CD4-positive, alpha-beta T cell treated with Interleukin-15 for 1 hour (primary cell): Measurements from ENCODE around the gene RBM17.
"Not testable (repeated sequence)": the region's sequence is repeated elsewhere in the genome, so short reads cannot be mapped to it uniquely, and the experiment has no call there.

Experiments
- DNase-seq: peaks from one replicate; pipeline ENCODE4 v3.0.0-alpha.2; 2020

RBM17 gene

DNA sequence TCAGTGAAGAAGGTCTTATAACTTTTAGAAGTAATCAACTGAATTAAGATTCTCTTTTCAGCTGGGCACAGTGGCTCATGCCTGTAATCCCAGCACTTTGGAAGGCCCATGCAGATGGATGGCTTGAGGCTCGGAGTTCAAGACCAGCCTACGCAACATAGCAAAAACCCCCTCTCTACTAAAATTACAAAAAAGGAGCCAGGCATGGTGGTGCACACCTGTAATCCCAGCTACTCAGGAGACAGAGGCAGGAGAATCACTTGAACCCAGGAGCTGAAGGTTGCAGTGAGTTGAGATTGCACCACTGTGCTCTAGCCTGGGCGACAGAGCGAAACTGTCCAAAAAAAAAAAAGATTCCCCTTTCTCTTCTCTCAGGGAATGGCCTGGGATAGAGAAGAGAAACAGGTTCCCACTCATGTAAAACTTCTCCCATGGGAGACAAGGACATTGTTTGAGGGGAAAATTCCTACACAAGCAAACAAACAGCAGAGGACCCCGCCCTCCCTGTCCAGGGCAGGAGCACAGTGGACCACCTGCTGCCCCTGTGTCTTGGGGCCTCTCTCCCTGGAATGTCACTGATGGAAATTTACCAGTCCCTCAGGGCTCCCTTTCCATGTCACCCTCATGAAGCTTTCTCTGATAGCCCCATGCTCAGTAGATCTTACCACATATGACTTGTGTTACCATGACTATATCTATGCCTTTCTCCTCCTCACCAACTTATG, 32.3 kb upstream of the RBM17 start:
- DNase-seq = no peak

DNA sequence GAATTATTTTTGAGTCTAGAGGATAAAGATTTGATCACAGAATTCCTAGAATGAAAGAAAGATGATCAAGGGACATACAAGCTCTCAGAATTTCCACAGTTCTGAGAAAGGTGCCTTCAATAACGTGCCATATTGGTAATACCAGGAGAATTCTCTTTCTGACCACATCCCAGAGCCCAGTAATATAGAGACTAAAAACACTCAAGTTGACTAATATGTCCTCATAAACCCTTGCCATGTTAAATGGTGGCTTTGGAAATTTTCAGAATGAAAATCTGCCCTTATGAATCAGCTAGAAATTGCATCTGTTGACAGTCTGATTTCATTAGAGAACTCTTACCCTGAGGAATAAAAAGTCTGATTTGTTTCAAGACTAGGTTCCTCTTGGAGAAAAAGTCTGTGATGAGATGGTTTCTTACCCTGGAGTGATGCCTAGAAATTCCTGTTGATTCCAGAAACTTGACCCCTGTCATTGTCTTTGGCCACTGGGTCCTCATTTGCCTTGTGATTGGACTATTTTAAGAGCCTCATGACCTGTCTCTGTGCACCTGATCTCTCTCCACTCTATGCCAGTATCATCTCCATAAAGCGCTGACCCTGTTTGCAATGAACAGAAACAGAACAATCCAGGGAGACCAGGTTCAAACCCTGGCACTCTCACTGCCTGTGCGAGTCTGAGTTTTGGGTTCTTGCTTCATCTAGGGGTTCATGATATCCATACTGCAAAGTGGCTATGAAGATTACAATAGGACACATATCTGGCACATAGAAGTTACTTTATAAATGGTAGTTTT, 30.0 kb upstream of the RBM17 start:
- DNase-seq = no peak

DNA sequence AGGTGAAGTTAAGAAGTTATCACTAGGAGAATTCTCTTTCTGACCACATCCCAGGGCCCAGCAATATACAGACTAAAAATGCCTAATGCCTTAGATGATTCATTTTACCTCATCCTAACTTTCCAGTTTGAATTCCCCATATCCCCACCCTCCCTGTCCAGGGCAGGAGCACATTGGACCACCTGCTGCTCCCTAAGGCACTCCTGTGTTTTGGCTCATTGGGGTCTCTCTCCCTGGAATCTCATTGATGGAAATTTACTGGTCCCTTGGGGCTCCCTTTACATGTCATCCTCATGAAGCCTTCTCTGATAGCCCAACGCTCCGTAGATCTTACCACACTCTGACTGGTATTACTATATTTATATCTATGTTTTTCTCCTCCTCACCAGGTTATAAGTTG, 29.3 kb upstream of the RBM17 start:
- DNase-seq = no peak

DNA sequence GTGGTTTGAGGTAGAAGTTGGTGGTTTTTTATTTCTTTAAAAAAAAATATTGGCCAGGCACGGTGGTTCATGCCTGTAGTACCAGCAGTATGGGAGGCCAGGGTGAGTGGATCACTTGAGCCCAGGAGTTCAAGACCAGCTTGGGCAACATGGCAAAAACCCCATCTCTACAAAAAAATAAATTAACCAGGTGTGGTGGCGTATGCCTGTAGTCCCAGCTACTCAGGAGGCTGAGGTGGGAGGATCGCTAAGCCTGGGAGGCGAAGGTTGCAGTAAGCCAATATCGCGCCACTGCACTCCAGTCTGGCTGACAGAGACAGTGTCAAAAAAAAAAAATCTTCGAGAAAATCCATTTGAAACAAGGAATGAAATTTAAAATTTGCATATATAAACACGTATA, 27.8 kb upstream of the RBM17 start:
- DNase-seq = no peak

DNA sequence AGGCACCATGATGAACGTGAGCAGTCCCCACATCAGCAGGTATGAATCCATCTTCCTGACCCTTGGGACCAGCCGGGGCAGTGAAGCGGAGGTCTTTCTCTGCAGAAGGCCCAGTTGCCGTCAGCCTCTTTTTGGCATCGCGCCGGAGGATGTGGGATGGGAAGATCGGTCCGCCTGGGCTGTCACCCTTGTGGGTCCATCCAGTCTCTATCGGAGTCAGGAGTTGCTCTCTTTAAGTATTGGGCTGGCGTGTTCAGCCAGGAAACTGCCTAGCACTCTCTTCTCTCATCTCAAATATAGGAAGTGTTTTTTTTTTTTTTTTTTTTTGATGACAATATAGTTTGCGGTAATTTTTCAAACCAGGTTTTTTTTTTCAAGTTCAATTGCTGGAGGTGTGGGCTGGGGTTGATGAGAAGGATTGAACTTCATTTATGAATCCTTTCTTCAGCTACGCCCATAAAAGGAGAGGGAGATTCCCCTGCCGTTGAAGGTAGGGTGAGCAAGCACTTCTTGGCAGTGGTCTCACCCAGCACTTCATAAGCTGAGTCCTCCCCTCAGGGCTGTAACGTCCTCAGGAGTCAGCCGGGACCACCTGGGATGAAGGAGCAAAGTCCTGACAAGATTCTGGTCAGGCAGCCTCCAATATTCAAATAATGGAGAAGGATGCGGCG, 26.6 kb upstream of the RBM17 start, which contains the start of gene IL2RA:
Gene IL2RA (minus strand): TSS at position 267 of the 671 bp plus-strand sequence. CDS start 216 bp downstream, at position 51.
- DNase-seq = peak; percentile 58

DNA sequence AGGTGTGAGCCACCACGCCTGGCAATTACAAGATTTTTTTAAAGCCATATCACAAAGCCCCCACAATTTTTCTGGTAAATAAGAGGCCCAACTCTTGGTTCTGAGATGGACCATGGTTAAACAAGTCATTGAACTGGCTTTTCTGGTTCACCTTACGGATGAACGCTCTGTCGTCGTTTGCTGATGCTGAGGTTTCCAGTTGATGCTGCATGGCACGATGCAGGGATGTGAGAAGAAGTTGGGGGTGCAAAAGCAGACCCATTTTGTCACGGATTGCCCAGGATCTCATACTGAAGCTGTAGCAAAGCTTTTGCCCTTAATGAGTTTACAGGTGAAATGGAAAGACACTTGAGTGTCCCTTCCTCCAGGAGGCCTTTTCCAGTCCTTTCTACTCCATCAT, 24.7 kb upstream of the RBM17 start:
- DNase-seq = no peak

DNA sequence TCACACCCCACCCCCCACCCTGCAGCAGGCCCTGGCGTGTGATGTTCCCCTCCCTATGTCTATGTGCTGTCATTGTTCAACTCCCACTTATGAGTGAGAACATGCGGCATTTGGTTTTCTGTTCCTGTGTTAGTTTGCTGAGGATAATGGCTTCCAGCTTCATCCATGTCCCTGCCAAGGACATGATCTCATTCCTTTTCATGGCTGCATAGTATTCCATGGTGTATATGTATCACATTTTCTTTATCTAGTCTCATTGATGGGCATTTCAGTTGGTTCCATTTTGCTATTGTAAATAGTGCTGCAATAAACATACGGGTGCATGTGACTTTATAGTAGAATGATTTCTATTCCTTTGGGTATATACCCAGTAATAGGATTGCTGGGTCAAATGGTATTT, 24.1 kb upstream of the RBM17 start:
- DNase-seq = not testable (repeated sequence)

DNA sequence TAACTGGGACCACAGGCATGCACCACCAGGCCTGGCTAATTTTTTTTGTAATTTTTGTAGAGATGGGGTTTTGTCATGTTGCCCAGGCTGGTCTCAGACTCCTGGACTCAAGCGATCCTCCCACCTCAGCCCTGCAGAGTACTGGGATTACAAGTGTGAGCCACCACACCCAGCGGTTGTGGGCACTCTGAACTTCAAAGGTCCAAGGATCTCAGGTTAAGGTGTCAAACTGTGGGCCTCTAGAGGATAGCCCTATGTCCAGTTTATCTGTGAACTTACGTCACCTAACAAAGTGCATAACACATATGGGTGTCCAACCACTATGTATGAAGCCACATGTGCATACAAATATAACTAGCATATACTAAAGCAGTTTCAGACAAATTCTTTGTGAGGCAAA, 23.4 kb upstream of the RBM17 start:
- DNase-seq = no peak

DNA sequence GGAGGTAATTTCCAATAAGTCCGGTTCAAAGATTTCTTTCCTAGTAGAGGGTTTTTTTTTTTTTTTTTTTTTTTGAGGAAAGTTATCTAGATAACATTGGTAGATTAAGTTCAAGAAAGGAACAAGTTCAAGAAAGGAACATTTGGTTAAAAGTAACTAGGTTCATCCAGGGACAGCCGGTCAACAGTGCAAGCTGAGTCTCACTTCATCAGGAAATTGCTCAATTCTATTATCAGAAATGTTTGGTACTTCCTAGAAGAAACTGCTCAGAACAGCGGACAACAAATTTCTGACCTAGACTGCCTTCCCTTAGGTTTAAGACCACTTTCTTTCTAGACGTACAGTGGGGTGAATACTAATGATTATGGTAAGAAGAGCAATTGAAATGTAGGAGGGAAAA, 23.0 kb upstream of the RBM17 start:
- DNase-seq = no peak

DNA sequence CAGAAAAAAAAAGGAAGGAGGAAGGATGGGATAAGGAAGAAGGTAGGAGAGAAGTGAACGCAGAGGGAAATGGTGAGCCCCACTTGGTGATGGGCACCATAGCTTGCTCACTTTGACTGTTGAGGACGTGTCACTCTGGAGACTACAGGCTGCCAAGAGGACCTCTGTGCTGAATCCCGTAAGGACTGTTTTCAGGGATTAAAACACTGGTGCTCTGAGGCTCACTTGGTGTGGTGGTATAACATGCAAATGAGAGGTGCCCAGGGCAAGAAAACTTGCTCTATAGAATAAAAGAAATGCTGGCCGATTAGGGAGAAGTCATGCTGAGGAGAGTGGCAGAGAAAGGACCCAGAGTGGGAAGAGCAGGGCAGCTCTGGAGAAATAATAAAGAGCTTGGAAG, 21.4 kb upstream of the RBM17 start:
- no peak for DNase-seq

DNA sequence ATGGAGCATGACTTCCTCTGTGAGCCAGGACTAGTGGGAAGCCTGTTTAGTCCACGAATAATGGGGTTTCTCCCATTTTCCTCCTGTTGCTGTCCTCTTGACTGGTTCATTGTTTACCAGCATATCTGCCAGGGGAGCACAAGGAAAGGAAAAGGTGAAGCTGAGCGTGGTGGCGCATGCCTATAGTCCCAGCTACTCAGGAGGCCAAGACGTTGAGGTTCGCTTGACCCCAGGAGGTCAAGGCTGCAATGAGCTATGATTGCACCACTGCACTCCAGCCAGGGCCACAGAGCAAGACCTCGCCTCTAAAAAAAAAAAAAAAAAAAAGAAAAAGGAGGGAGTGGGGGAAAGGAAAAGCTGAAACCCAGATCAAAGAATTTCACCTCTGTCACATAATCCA, 20.8 kb upstream of the RBM17 start:
- DNase-seq = no peak

DNA sequence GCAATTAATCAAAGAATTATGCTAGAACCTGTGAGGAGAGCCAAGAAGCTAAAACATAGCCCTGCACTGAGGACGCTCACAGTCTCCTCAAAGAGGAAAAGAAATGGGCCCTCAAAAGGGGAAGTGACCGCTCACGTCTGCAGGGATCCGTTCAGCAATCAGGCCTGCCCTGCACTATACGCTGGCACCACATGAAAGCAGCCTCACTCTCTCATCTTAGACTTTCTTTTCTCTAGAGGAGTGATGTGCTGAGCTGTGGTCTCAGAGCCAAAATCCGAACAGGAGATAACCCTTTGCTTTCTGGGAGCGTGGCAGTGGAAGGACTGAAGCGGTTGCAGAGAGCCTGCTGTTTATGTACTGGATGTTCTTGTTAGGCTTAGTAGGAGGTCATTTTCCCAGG, 20.4 kb upstream of the RBM17 start:
- DNase-seq = peak; percentile 53

DNA sequence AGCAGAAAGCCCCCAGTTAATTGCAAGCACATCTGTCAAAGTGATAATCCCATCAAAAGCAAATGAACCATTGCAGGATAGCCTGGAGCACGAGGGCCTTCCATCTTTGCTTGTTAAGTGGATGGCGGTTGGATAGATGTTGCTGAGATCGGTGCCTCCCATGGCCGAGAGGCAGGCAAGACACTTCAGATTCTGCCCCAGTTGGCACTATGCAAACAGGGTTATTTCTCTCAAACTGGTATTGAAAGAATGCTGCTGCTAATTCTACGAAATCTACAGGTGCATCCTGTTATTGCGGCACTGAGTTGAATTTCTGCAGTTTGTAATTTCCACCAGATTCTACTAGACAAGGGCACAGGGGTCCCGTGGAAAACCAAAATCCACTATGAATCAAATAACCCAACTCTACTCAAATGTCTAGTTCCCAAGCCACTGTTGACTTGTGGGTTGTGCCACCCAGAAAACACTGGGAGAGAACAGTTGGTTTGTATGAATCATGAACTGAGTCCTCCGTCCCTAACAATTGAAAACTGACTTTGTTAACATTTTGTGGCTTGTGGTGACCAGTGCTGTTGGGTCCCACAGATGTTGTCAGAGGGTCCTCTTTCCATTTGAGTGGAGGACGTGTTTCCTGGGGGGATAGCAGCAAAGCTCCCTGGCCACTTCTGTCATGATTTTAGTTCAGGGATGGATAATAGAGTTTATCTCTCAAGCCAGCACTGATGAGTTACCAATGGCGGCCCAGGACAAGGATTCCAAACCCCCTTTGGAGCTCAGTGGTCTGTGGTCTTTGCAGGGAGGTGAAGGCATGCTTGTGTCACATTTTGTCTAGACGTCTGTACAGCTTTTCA, 19.5 kb upstream of the RBM17 start:
- peak; percentile 57 for DNase-seq

DNA sequence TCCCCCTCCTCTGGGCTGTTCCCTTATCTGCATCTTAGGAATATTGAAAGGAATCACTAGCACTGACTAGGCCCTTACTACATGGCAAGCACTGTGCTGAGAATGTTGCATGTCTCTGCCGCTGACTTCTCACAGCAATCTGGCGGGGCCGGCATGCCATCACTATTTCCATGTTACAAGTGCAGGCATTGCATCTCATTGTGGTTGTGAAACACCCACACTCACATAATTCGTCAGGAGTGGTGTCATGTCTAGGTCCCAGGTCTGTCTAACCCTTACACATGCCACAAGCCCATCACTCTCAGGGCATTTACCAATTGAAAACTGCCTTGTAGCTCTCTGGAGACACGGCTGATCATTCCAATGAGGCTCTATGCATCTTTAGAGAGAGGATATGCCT, 18.2 kb upstream of the RBM17 start:
- DNase-seq = no peak

DNA sequence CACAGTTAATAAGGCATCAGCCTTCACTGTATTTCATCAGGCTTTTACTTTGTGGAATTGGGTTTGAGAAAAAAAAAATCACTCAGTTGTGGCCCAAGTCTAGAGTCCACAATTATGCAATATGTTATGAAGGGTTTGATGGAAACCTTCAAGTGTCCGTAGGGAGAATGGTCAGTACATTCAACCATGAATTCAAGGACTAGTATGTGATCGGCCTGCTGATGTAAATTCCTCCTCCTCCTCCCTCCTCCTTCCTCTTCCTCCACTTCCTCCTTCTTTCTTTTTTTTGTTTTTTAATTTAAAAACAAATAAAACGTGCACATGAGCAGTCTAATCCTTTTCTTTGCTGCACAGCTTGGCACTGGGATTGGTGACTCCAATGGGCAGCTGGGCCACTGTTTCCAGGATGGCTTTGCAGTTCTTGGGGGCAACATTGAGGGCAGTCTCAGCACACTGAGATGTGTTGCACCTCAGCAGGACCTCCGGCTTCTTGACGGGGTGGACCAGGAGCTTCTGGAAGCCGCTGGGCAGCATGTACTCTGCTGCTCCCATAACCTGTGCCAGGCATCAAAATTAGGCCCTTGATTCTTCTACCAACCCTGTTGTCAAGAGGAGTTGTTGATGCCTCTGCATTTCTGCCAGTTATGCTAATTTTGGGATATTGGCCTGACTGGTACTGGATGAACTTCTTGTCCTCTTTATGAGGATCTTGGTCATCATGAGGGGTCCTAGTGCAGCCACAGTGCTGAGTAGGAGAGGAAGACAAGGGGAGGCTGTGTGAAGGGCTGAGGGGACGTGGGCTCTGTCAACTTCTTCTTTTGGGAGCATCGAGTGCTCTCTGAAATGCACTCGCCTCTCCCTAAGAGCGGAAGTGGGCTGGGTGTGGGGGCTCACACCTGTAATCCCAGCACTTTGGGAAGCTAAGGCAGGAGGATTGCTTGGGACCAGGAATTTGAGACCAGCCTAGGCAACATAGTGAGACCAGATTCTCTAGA, 17.4 kb upstream of the RBM17 start:
- DNase-seq = no peak

DNA sequence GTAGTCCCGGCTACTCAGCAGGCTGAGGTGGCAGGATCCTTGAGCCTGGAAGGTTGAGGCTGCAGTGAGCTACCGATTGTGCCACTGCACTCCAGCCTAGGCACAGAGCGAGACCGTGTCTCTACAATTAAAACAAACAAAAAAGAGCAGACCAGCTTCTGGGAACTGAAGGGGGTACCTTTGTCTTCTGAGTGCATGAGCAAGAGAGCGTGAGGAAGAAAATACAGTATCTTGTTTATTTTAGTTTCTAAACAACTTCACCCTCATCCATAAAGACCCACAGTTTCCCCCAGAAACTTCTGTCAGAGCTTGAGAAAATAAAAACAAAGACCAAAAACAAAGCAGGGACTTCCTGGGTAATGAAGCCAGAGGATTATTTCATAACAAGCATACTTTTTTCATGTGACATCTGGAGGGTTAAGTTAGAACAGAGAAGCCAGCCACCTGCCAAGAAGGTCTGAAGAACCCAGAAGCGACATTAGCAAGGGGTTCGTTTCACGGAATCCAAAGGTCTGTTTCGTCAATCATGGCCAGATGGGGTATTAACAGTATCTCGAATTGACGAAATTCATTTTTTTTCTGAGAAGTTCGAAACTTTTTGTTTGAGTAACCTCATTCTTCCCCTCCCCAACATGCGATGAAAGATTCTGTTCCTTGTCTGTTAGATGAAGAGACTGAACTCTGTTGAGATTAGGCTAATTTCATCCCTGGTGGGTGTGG, 16.5 kb upstream of the RBM17 start:
- DNase-seq = peak; percentile 55

DNA sequence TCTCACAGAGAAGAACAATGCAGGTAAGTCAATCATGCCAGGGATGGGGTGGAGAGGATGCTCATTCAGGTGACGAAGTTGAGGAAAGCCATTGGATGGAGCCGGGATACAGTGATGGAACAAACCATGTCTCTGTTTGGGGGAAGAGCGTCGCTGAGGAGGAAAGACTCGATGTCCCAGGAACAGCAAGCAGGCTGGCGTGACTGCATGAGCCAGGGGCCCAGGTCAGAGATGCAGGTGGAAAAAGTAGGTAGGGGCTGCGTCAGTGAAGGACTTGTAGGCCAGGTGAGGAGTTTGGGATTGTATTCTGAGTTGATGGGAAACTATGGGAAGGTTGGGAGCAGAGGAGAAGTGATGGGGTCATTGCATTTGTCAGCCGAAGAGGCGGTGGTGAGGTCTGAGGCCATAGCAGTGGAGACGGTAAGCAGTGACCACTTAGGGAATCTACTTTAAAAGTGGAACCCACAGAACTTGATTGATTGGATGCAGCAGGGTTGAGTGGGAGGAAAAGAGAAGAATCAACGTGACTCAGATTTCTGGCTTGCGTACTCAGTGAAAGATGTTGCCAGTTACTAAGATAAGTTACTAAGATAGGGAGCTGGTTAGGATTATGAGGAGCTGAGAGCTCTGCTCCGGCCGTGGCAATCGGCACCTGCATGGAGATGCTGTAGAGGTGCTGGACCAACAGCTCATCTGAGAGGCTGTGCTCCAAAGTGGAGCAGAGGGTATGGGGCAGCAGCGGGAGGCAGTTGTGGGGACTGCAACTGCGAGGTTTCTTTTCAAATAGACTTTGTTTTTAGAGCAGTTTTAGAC, 14.1 kb upstream of the RBM17 start:
- DNase-seq = no peak

DNA sequence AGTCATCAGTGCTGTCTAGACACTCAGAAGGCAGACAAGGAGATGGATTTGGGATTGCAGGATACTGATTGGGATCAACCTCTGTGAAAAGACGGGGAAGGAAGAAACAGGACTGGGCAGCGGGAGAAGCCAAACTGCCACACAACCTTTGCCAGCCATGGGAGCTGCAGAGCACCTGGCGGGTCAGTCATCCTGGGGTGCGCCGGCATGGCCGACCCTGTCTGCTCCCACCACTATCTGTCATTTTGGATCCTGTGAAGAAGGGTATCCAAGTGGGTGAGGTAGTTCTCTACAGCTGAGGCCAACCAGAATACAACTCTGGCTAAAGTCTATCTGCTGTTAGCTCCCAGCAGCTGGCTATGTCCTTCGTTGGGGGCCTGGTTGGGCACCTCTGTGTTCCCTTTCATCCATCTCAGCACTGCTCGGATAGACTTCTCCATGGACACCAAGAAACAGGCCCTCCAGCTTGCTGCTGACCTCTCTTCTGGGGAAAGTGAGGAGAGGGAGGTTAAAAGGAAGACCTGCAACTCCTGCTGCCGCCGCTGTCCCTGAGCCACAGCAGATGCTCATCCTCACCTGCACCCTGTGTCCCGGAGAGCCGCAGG, 11.7 kb upstream of the RBM17 start:
- no peak for DNase-seq

DNA sequence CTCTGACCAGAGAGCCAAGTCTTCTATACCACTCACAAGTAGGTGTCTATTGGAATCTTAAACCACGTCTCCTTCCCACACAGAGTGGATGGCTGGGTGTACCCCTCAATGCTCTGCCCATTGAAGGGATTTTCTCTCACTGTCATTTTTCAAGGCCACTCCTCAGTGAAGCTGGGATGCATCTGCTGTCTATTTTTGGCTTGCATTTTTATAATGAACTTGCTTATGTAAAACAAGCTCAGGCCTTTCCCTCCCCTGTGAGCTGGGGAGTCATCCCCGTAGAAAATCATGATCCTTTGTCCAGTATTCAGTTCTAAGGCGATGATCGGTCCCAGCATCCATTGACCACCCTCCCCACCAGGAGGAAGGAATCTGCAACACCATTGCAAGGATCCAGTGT, 9.8 kb upstream of the RBM17 start:
- DNase-seq = no peak
